ENCODE measurements around the gene VAV1. TPM values are rescaled to one million over a fixed set of nuclear protein-coding genes. Genes with fewer than 3 reads are reported as not detected.

Gene VAV1
- total and polyA plus RNA-seq, 2 donors (not counting 1 experiment from before 2014, with no cell fraction given) = 62.7 to 98.8 TPM

DNA sequence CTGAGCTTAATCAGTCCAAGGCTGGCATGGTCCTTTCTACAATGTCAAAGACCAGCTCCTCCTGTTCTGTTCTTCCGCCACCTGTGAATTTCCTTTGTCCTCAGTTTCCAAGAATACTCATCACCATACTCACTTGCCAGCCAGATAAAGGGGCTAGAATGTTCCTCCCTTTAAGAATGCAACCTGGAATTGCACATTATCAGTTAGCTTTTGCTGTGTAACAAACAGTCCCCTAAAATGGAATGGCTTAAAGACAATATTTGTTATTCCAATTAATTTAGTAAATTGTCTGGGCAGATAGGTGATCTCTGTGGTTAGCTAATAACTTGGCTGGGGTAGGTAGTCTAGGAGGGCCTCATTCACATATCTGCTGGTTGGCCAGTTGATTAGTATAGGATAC lies 36.0 kb downstream of the VAV1 start:
- POLR2A ChIA-PET = interaction anchor here (0.6 to 0.7 kb wide), 2 partner anchors 14 to 1584 kb away, joined by 3 to 5 read pairs; no protein-coding TSS in a partner anchor
- no peak overlapping the region for H3K4me3 Mint-ChIP-seq

DNA sequence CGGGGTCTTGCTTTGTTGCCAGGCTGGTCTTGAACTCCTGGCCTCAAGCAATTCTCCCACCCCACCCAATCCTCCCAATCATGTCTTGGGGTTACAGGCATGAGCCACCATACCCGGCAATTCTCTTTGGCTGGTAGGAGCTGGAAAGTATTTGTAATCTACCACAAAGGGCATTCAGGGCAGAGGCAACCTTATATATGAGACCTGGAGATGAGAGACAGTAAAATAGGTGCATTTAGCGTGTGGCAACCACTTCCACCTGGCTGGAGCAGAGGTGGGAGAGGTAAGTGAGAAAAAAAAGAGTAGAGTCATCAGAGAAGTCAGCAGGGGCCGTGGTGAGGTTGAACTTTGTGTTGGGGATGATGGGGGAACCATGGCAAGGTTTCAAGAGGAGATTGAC lies 36.8 kb downstream of the VAV1 start:
- Mint-ChIP-seq H3K27me3 (no peaks in the 10 kb centered on the region), H3K4me3 (no peak overlapping the region)

More for the DNA sequence above, 36.0 kb downstream of the VAV1 start:
- Mint-ChIP-seq H3K9me3 (ENCODE audit: insufficient read depth) (peaks cover 2% of the 10 kb centered on the region), H3K4me1 (peaks cover 65% of the 10 kb centered on the region), H3K27me3 (no peaks in the 10 kb centered on the region), H3K27ac (peak overlapping the region; percentile 23)
- Histone ChIP-seq H3K4me1 (ENCODE audit: control insufficient read depth in 2 of 2, insufficient read depth in 2 of 2, low read length in 2 of 2) (peaks cover 24 to 47% of the 10 kb centered on the region in 2 donors), H3K27me3 (replicated peaks in 1 of 4; ENCODE audit: control extremely low read depth in 1 of 4, control insufficient read depth in 3 of 4, insufficient read depth in 4 of 4, low read length in 3 of 4) (no peaks in the 10 kb centered on the region), H3K36me3 (replicated peaks in 1 of 2; ENCODE audit: control extremely low read depth in 1 of 2, control insufficient read depth in 1 of 2, extremely low read depth in 1 of 2, insufficient read depth in 2 of 2, low read length in 1 of 2) (peaks cover 7 to 28% of the 10 kb centered on the region in 2 experiments), H3K9me3 (ENCODE audit: control extremely low read depth in 1 of 3, control insufficient read depth in 2 of 3, insufficient read depth in 1 of 3, low read length in 2 of 3) (peaks cover 0 to 3% (median 0%) of the 10 kb centered on the region in 3 donors), H4K20me1 (ENCODE audit: control insufficient read depth, insufficient read depth, low read length, poor library complexity, severe bottlenecking) (peaks cover 98% of the 10 kb centered on the region), H3K79me2 (ENCODE audit: control insufficient read depth, insufficient read depth, low read length) (peaks cover 100% of the 10 kb centered on the region), H3K4me2 (replicated peaks; ENCODE audit: low read depth, low read length, poor library complexity, severe bottlenecking) (no peak overlapping the region), H3K9ac (ENCODE audit: low read length) (no peak overlapping the region), H2AFZ (ENCODE audit: insufficient read depth, low read depth, low read length, poor library complexity, severe bottlenecking) (no peak overlapping the region), H3K4me3 (ENCODE audit: control extremely low read depth in 1 of 5, extremely low read depth in 1 of 5, insufficient read depth in 1 of 5, low read depth in 2 of 5, low read length in 4 of 5) (no peak overlapping the region), H3K27ac (ENCODE audit: low read length in 2 of 2) (peak overlapping the region in 1 of 2 donors; percentile 40)
- 100% methylated on average over 1 of the region's 1 CpG for WGBS (ENCODE audit: insufficient coverage)
- no peak for DNase-seq
- TF ChIP-seq, protein P1, sequence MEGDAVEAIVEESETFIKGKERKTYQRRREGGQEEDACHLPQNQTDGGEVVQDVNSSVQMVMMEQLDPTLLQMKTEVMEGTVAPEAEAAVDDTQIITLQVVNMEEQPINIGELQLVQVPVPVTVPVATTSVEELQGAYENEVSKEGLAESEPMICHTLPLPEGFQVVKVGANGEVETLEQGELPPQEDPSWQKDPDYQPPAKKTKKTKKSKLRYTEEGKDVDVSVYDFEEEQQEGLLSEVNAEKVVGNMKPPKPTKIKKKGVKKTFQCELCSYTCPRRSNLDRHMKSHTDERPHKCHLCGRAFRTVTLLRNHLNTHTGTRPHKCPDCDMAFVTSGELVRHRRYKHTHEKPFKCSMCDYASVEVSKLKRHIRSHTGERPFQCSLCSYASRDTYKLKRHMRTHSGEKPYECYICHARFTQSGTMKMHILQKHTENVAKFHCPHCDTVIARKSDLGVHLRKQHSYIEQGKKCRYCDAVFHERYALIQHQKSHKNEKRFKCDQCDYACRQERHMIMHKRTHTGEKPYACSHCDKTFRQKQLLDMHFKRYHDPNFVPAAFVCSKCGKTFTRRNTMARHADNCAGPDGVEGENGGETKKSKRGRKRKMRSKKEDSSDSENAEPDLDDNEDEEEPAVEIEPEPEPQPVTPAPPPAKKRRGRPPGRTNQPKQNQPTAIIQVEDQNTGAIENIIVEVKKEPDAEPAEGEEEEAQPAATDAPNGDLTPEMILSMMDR (IDR thresholded peaks at IDR 0.05) = no peak
- CTCF ChIA-PET = interaction anchor here (0.6 to 1.6 kb wide), 3 partner anchors 11 to 55 kb away, joined by 3 to 4 read pairs (median 3); no protein-coding TSS in a partner anchor
- intact Hi-C loops (cut with micrococcal nuclease) = no loop called here
- no peak for ATAC-seq (ENCODE audit: low read depth)

More for the DNA sequence above, 36.8 kb downstream of the VAV1 start:
- peaks cover 7 to 28% of the 10 kb centered on the region in 2 experiments for H3K36me3 ChIP-seq (replicated peaks in 1 of 2; ENCODE audit: control extremely low read depth in 1 of 2, control insufficient read depth in 1 of 2, extremely low read depth in 1 of 2, insufficient read depth in 2 of 2, low read length in 1 of 2)
- peaks cover 2% of the 10 kb centered on the region for H3K9me3 Mint-ChIP-seq (ENCODE audit: insufficient read depth)
- H3K79me2 ChIP-seq (ENCODE audit: control insufficient read depth, insufficient read depth, low read length) = peaks cover 100% of the 10 kb centered on the region
- 94% methylated on average over 2 of the region's 4 CpGs for WGBS (ENCODE audit: insufficient coverage)
- H3K9ac ChIP-seq (ENCODE audit: low read length) = no peak overlapping the region
- CTCF ChIA-PET = interaction anchor here (1.0 kb wide), 2 partner anchors 10 to 55 kb away, joined by 3 read pairs; no protein-coding TSS in a partner anchor
- peak overlapping the region; percentile 69 for H3K27ac Mint-ChIP-seq
- TF ChIP-seq, protein P1 (IDR thresholded peaks at IDR 0.05) = no peak
- TF ChIP-seq EZH2 (IDR thresholded peaks at IDR 0.05; ENCODE audit: borderline replicate concordance, insufficient read depth, low read depth, low read length, poor library complexity, severe bottlenecking) = no peak
- POLR2A ChIA-PET = interaction anchor here (0.6 kb wide), 1 partner anchor 36 kb away, joined by 3 read pairs; no protein-coding TSS in a partner anchor
- no peaks in the 10 kb centered on the region for H3K27me3 ChIP-seq (replicated peaks in 1 of 4; ENCODE audit: control extremely low read depth in 1 of 4, control insufficient read depth in 3 of 4, insufficient read depth in 4 of 4, low read length in 3 of 4)
- peak overlapping the region in 1 of 2 donors; percentile 40 for H3K27ac ChIP-seq (ENCODE audit: low read length in 2 of 2)
- H3K4me2 ChIP-seq (replicated peaks; ENCODE audit: low read depth, low read length, poor library complexity, severe bottlenecking) = no peak overlapping the region
- H4K20me1 ChIP-seq (ENCODE audit: control insufficient read depth, insufficient read depth, low read length, poor library complexity, severe bottlenecking) = peaks cover 98% of the 10 kb centered on the region
- H3K4me3 ChIP-seq (ENCODE audit: control extremely low read depth in 1 of 5, extremely low read depth in 1 of 5, insufficient read depth in 1 of 5, low read depth in 2 of 5, low read length in 4 of 5) = no peak overlapping the region
- peaks cover 0 to 3% (median 0%) of the 10 kb centered on the region in 3 donors for H3K9me3 ChIP-seq (ENCODE audit: control extremely low read depth in 1 of 3, control insufficient read depth in 2 of 3, insufficient read depth in 1 of 3, low read length in 2 of 3)
- no peak for ATAC-seq (ENCODE audit: low read depth)
- intact Hi-C loops (cut with micrococcal nuclease) = no loop called here
- peaks cover 26 to 43% of the 10 kb centered on the region in 2 donors for H3K4me1 ChIP-seq (ENCODE audit: control insufficient read depth in 2 of 2, insufficient read depth in 2 of 2, low read length in 2 of 2)
- no peak overlapping the region for H2AFZ ChIP-seq (ENCODE audit: insufficient read depth, low read depth, low read length, poor library complexity, severe bottlenecking)
- H3K4me1 Mint-ChIP-seq = peaks cover 63% of the 10 kb centered on the region
- no peak for DNase-seq
